ENCODE data around the gene TTC28.

- TF ChIP-seq CTCF (IDR thresholded peaks at IDR 0.05) (no peak), POLR2A (IDR thresholded peaks at IDR 0.05) (no peak)
Measured at GRCh38 chr22:27937453-27937852, 742.2 kb downstream of the TTC28 start.

Measured in thyroid gland (tissue), 4 donors.